Measurements from ENCODE around the gene SHQ1.

Gene SHQ1

GRCh38 chr3:72761410-72761809 lies 86.8 kb downstream of the SHQ1 start:
- Histone ChIP-seq H3K9me3 (ENCODE audit: control insufficient read depth, insufficient read depth, low read length) (no peaks in the 10 kb centered on the region), H3K4me1 (ENCODE audit: control insufficient read depth, insufficient read depth, low read length) (peaks cover 4% of the 10 kb centered on the region), H3K4me3 (ENCODE audit: low read depth, low read length) (no peak overlapping the region), H3K9ac (ENCODE audit: low read depth, low read length) (no peak overlapping the region), H3K36me3 (ENCODE audit: control insufficient read depth, insufficient read depth, low read length) (no peaks in the 10 kb centered on the region), H3K27me3 (ENCODE audit: control insufficient read depth, insufficient read depth, low read length) (no peaks in the 10 kb centered on the region)

- Histone ChIP-seq H3K4me1 (ENCODE audit: control insufficient read depth, insufficient read depth, low read length) (no peaks in the 10 kb centered on the region), H3K9ac (ENCODE audit: low read depth, low read length) (no peak overlapping the region), H3K36me3 (ENCODE audit: control insufficient read depth, insufficient read depth, low read length) (no peaks in the 10 kb centered on the region), H3K27me3 (ENCODE audit: control insufficient read depth, insufficient read depth, low read length) (no peaks in the 10 kb centered on the region), H3K4me3 (ENCODE audit: low read depth, low read length) (no peak overlapping the region), H3K9me3 (ENCODE audit: control insufficient read depth, insufficient read depth, low read length) (no peaks in the 10 kb centered on the region)
These were observed 88.0 kb downstream of the SHQ1 start for GRCh38 chr3:72760225-72760624.

- no peaks in the 10 kb centered on the region for H3K36me3 ChIP-seq (ENCODE audit: control insufficient read depth, insufficient read depth, low read length)
- H3K9me3 ChIP-seq (ENCODE audit: control insufficient read depth, insufficient read depth, low read length): no peaks in the 10 kb centered on the region
- no peaks in the 10 kb centered on the region for H3K4me1 ChIP-seq (ENCODE audit: control insufficient read depth, insufficient read depth, low read length)
- no peak overlapping the region for H3K4me3 ChIP-seq (ENCODE audit: low read depth, low read length)
- H3K27me3 ChIP-seq (ENCODE audit: control insufficient read depth, insufficient read depth, low read length): no peaks in the 10 kb centered on the region
- H3K9ac ChIP-seq (ENCODE audit: low read depth, low read length): no peak overlapping the region
These were observed 91.3 kb downstream of the SHQ1 start for GRCh38 chr3:72756900-72757299.

- Histone ChIP-seq H3K36me3 (ENCODE audit: control insufficient read depth, insufficient read depth, low read length) (no peaks in the 10 kb centered on the region), H3K4me3 (ENCODE audit: low read depth, low read length) (no peak overlapping the region), H3K9me3 (ENCODE audit: control insufficient read depth, insufficient read depth, low read length) (no peaks in the 10 kb centered on the region), H3K27me3 (ENCODE audit: control insufficient read depth, insufficient read depth, low read length) (no peaks in the 10 kb centered on the region), H3K9ac (ENCODE audit: low read depth, low read length) (no peak overlapping the region), H3K4me1 (ENCODE audit: control insufficient read depth, insufficient read depth, low read length) (no peaks in the 10 kb centered on the region)
These were observed 93.7 kb downstream of the SHQ1 start for GRCh38 chr3:72754582-72754981.

GRCh38 chr3:72753495-72753894 lies 94.8 kb downstream of the SHQ1 start:
- no peaks in the 10 kb centered on the region for H3K4me1 ChIP-seq (ENCODE audit: control insufficient read depth, insufficient read depth, low read length)
- no peak overlapping the region for H3K9ac ChIP-seq (ENCODE audit: low read depth, low read length)
- no peaks in the 10 kb centered on the region for H3K9me3 ChIP-seq (ENCODE audit: control insufficient read depth, insufficient read depth, low read length)
- no peaks in the 10 kb centered on the region for H3K27me3 ChIP-seq (ENCODE audit: control insufficient read depth, insufficient read depth, low read length)
- H3K36me3 ChIP-seq (ENCODE audit: control insufficient read depth, insufficient read depth, low read length): no peaks in the 10 kb centered on the region
- H3K4me3 ChIP-seq (ENCODE audit: low read depth, low read length): no peak overlapping the region

GRCh38 chr3:72750405-72750965 lies 97.8 kb downstream of the SHQ1 start:
- H3K36me3 ChIP-seq (ENCODE audit: control insufficient read depth, insufficient read depth, low read length): no peaks in the 10 kb centered on the region
- H3K9ac ChIP-seq (ENCODE audit: low read depth, low read length): no peak overlapping the region
- no peaks in the 10 kb centered on the region for H3K9me3 ChIP-seq (ENCODE audit: control insufficient read depth, insufficient read depth, low read length)
- no peak overlapping the region for H3K4me3 ChIP-seq (ENCODE audit: low read depth, low read length)
- no peaks in the 10 kb centered on the region for H3K27me3 ChIP-seq (ENCODE audit: control insufficient read depth, insufficient read depth, low read length)
- H3K4me1 ChIP-seq (ENCODE audit: control insufficient read depth, insufficient read depth, low read length): peaks cover under 1% of the 10 kb centered on the region

GRCh38 chr3:72748659-72749058 lies 99.6 kb downstream of the SHQ1 start:
- Histone ChIP-seq H3K4me3 (ENCODE audit: low read depth, low read length) (no peak overlapping the region), H3K36me3 (ENCODE audit: control insufficient read depth, insufficient read depth, low read length) (no peaks in the 10 kb centered on the region), H3K9ac (ENCODE audit: low read depth, low read length) (no peak overlapping the region), H3K27me3 (ENCODE audit: control insufficient read depth, insufficient read depth, low read length) (no peaks in the 10 kb centered on the region), H3K9me3 (ENCODE audit: control insufficient read depth, insufficient read depth, low read length) (no peaks in the 10 kb centered on the region), H3K4me1 (ENCODE audit: control insufficient read depth, insufficient read depth, low read length) (peaks cover 3% of the 10 kb centered on the region)

- H3K4me1 ChIP-seq (ENCODE audit: control insufficient read depth, insufficient read depth, low read length): peaks cover 3% of the 10 kb centered on the region
- no peak overlapping the region for H3K4me3 ChIP-seq (ENCODE audit: low read depth, low read length)
- no peaks in the 10 kb centered on the region for H3K9me3 ChIP-seq (ENCODE audit: control insufficient read depth, insufficient read depth, low read length)
- no peaks in the 10 kb centered on the region for H3K36me3 ChIP-seq (ENCODE audit: control insufficient read depth, insufficient read depth, low read length)
- no peak overlapping the region for H3K9ac ChIP-seq (ENCODE audit: low read depth, low read length)
- no peaks in the 10 kb centered on the region for H3K27me3 ChIP-seq (ENCODE audit: control insufficient read depth, insufficient read depth, low read length)
These were observed 101.5 kb downstream of the SHQ1 start for GRCh38 chr3:72746430-72747411.

GRCh38 chr3:72745146-72745999 lies 102.9 kb downstream of the SHQ1 start:
- Histone ChIP-seq H3K27me3 (ENCODE audit: control insufficient read depth, insufficient read depth, low read length) (no peaks in the 10 kb centered on the region), H3K9me3 (ENCODE audit: control insufficient read depth, insufficient read depth, low read length) (no peaks in the 10 kb centered on the region), H3K4me3 (ENCODE audit: low read depth, low read length) (no peak overlapping the region), H3K36me3 (ENCODE audit: control insufficient read depth, insufficient read depth, low read length) (no peaks in the 10 kb centered on the region), H3K9ac (ENCODE audit: low read depth, low read length) (no peak overlapping the region), H3K4me1 (ENCODE audit: control insufficient read depth, insufficient read depth, low read length) (peaks cover 3% of the 10 kb centered on the region)

GRCh38 chr3:72744330-72744729 lies 103.9 kb downstream of the SHQ1 start:
- H3K4me1 ChIP-seq (ENCODE audit: control insufficient read depth, insufficient read depth, low read length): peaks cover 3% of the 10 kb centered on the region
- no peak overlapping the region for H3K4me3 ChIP-seq (ENCODE audit: low read depth, low read length)
- H3K9ac ChIP-seq (ENCODE audit: low read depth, low read length): no peak overlapping the region
- H3K27me3 ChIP-seq (ENCODE audit: control insufficient read depth, insufficient read depth, low read length): no peaks in the 10 kb centered on the region
- no peaks in the 10 kb centered on the region for H3K9me3 ChIP-seq (ENCODE audit: control insufficient read depth, insufficient read depth, low read length)
- no peaks in the 10 kb centered on the region for H3K36me3 ChIP-seq (ENCODE audit: control insufficient read depth, insufficient read depth, low read length)

GRCh38 chr3:72739531-72740466 lies 108.4 kb downstream of the SHQ1 start:
- Histone ChIP-seq H3K27me3 (ENCODE audit: control insufficient read depth, insufficient read depth, low read length) (no peaks in the 10 kb centered on the region), H3K4me3 (ENCODE audit: low read depth, low read length) (peak overlapping the region; percentile 84), H3K9ac (ENCODE audit: low read depth, low read length) (peak overlapping the region; percentile 17), H3K36me3 (ENCODE audit: control insufficient read depth, insufficient read depth, low read length) (no peaks in the 10 kb centered on the region), H3K9me3 (ENCODE audit: control insufficient read depth, insufficient read depth, low read length) (peaks cover under 1% of the 10 kb centered on the region), H3K4me1 (ENCODE audit: control insufficient read depth, insufficient read depth, low read length) (peaks cover 6% of the 10 kb centered on the region)

Measured in iPS-15b (cell line).